DMS153 (cell line): ENCODE data around the gene TAS2R41.

Experiments
- DNase-seq: peaks from one replicate; lab custom pipeline; 2025; lab: John Stamatoyannopoulos, UW

Gene TAS2R41

GRCh38 chr7:143477501-143478150, at the start of gene TAS2R41:
Gene TAS2R41 (plus strand): TSS chr7:143477873. CDS start chr7:143477873, 0 bp downstream.
- no peak for DNase-seq

GRCh38 chr7:143429770-143430698, 47.6 kb upstream of the TAS2R41 start:
- no peak for DNase-seq

GRCh38 chr7:143431109-143431508, 46.6 kb upstream of the TAS2R41 start:
- DNase-seq = no peak

GRCh38 chr7:143433759-143434158, 43.9 kb upstream of the TAS2R41 start:
- no peak for DNase-seq

- DNase-seq = no peak
Observed at GRCh38 chr7:143434660-143435059, 43.0 kb upstream of the TAS2R41 start.

- no peak for DNase-seq
Observed at GRCh38 chr7:143435266-143435665, 42.4 kb upstream of the TAS2R41 start.

- no peak for DNase-seq
Observed at GRCh38 chr7:143436325-143436946, 41.2 kb upstream of the TAS2R41 start.

- DNase-seq = no peak
Observed at GRCh38 chr7:143437578-143437977, 40.1 kb upstream of the TAS2R41 start.

- DNase-seq = no peak
Observed at GRCh38 chr7:143439866-143440265, 37.8 kb upstream of the TAS2R41 start.

GRCh38 chr7:143443153-143443552, 34.5 kb upstream of the TAS2R41 start, which contains the start of gene TAS2R60:
Gene TAS2R60 (plus strand): TSS chr7:143443453. CDS start chr7:143443453, 0 bp downstream.
- DNase-seq = no peak

- DNase-seq = no peak
Observed at GRCh38 chr7:143444063-143444782, 33.5 kb upstream of the TAS2R41 start.

- no peak for DNase-seq
Observed at GRCh38 chr7:143444785-143445184, 32.9 kb upstream of the TAS2R41 start.

- no peak for DNase-seq
Observed at GRCh38 chr7:143447466-143447865, 30.2 kb upstream of the TAS2R41 start.

GRCh38 chr7:143448429-143448828, 29.2 kb upstream of the TAS2R41 start:
- DNase-seq = no peak

GRCh38 chr7:143449793-143450192, 27.9 kb upstream of the TAS2R41 start:
- no peak for DNase-seq

GRCh38 chr7:143451122-143451521, 26.6 kb upstream of the TAS2R41 start:
- no peak for DNase-seq

GRCh38 chr7:143451746-143452145, 25.9 kb upstream of the TAS2R41 start:
- DNase-seq = no peak

- no peak for DNase-seq
Observed at GRCh38 chr7:143452495-143452894, 25.2 kb upstream of the TAS2R41 start.

- no peak for DNase-seq
Observed at GRCh38 chr7:143454091-143454680, 23.5 kb upstream of the TAS2R41 start.

GRCh38 chr7:143455491-143455890, 22.2 kb upstream of the TAS2R41 start:
- no peak for DNase-seq

- no peak for DNase-seq
Observed at GRCh38 chr7:143455942-143456341, 21.7 kb upstream of the TAS2R41 start.
